ENCODE results near the gene COL4A6. TPM values are rescaled to one million over a fixed set of nuclear protein-coding genes. Genes with fewer than 3 reads are reported as not detected.
A peak's percentile ranks its signal among the peaks of the same experiment; 100 is the strongest.

The COL4A6 gene
- total and polyA plus RNA-seq, 2 of the 4 experiments (the other 2 are of a cell fraction) = 0.36 to 0.74 TPM

DNA sequence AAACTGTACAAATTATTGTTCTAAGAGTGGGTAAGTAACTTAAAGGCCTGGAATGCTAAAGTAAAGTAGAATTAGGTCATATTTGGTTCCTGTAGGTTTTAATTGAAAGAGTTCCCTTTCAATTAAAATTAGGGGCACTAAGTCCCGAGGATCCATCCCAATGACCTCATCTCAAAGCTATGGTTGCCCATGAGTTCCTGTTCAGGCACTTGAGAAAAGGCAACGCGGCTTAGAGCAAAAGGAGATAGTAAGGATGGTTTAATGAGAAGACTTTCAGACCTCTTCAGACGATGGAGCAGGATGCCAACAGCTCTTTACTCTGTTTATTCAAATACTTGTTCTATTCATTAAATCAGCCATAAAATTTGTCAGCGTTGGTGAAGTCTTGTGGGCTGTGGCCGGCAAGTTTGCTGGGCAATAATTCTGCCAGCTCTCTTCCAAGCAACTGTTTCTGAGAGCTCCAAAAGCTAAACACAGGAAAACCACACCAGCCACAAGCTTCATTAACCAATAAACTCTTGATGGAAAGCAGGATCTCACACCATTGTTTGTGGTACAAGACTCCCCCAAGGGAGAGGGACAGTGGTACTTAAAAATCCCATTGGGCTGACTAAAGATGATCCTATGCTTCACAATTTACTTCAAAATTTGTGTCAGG lies 167.4 kb downstream of the COL4A6 start:
- peak; percentile 69 for ATAC-seq (ENCODE audit: low read depth)
- H3K27me3 ChIP-seq (ENCODE audit: control insufficient read depth, insufficient read depth, low read length) = peaks cover 2% of the 10 kb centered on the region
- intact Hi-C loops (cut with micrococcal nuclease) (no loop called here), dilution Hi-C loops (cut with HindIII; ENCODE audit: low sequenced_read_pairs, unreplicated experiment) (no loop called here), in situ Hi-C loops (cut with MboI; ENCODE audit: low sequenced_read_pairs) (no loop called here)
- H2BK5ac ChIP-seq (ENCODE audit: low read depth, low read length, poor library complexity, severe bottlenecking) = peak overlapping the region; percentile 43
- H3K18ac ChIP-seq (ENCODE audit: low read depth, low read length) = peak overlapping the region; percentile 96
- peak overlapping the region; percentile 49; the same call in 1 of the 2 replicates for H3K4ac ChIP-seq (ENCODE audit: low read depth, low read length)
- no peaks in the 10 kb centered on the region for H4K20me1 ChIP-seq (ENCODE audit: insufficient read depth, low read length)
- no peak overlapping the region for H3K9ac ChIP-seq (ENCODE audit: low read depth, low read length)
- H4K5ac ChIP-seq (ENCODE audit: low read depth, low read length) = peak overlapping the region; percentile 70; the same call in 1 of the 2 replicates
- no CpG with 5 or more reads among the region's 6 CpGs for WGBS, 2 experiments (ENCODE audit: extremely low coverage in 2 of 2, insufficient read length in 1 of 2)
- peak; percentile 12 for DNase-seq
- H3K56ac ChIP-seq (ENCODE audit: extremely low read depth, insufficient read depth, low read length) = no peak overlapping the region
- H2BK20ac ChIP-seq (ENCODE audit: low read depth, low read length) = no peak overlapping the region
- peak overlapping the region; percentile 12; the same call in 1 of the 2 replicates for H3K14ac ChIP-seq (replicated peaks; ENCODE audit: low read depth, low read length)
- H3K79me1 ChIP-seq (ENCODE audit: low read depth in 1 of 2, low read length in 2 of 2) = no peaks in the 10 kb centered on the region
- H2AK5ac ChIP-seq (ENCODE audit: low read depth, low read length) = no peak overlapping the region
- peak overlapping the region; percentile 19; the same call in 1 of the 3 replicates for H2BK15ac ChIP-seq (ENCODE audit: low read depth, low read length)
- H3K27ac ChIP-seq (ENCODE audit: insufficient read depth, low read length) = peak overlapping the region; percentile 96; the same call in 1 of the 2 replicates
- no peak overlapping the region for H3K23ac ChIP-seq (ENCODE audit: low read depth, low read length)
- H3K4me3 ChIP-seq (ENCODE audit: insufficient read depth, low read depth, low read length) = no peak overlapping the region
- H2BK120ac ChIP-seq (ENCODE audit: low read depth, low read length) = peak overlapping the region; percentile 75
- peaks cover 6% of the 10 kb centered on the region for H3K4me1 ChIP-seq (ENCODE audit: control insufficient read depth, insufficient read depth, low read length)
- H4K8ac ChIP-seq (ENCODE audit: low read depth in 2 of 2, low read length in 2 of 2) = peak overlapping the region in 1 of 2 experiments; percentile 18; a peak in 2 of 4 replicates
- ChIA-PET CTCF (interaction anchor here (1.1 kb wide), 1 partner anchor 31 kb away, joined by 3 read pairs; no protein-coding TSS in a partner anchor), POLR2A (ENCODE audit: unreplicated experiment) (interaction anchor here (1.0 kb wide), 1 partner anchor 15 kb away, joined by 3 read pairs; no protein-coding TSS in a partner anchor)
- TF ChIP-seq, protein P1, sequence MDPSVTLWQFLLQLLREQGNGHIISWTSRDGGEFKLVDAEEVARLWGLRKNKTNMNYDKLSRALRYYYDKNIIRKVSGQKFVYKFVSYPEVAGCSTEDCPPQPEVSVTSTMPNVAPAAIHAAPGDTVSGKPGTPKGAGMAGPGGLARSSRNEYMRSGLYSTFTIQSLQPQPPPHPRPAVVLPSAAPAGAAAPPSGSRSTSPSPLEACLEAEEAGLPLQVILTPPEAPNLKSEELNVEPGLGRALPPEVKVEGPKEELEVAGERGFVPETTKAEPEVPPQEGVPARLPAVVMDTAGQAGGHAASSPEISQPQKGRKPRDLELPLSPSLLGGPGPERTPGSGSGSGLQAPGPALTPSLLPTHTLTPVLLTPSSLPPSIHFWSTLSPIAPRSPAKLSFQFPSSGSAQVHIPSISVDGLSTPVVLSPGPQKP (IDR thresholded peaks at IDR 0.05; ENCODE audit: borderline replicate concordance, low read depth, low read length) = no peak
- TF ChIP-seq CHD1 (IDR thresholded peaks at IDR 0.05; ENCODE audit: low read depth, low read length) (no peak), CEBPB (IDR thresholded peaks at IDR 0.05; ENCODE audit: low read depth, low read length) (no peak), MAZ (IDR thresholded peaks at IDR 0.05; ENCODE audit: borderline replicate concordance, low read depth, low read length) (no peak), RCOR1 (IDR thresholded peaks at IDR 0.05; ENCODE audit: insufficient replicate concordance, low read length) (no peak), MAFK (IDR thresholded peaks at IDR 0.05; ENCODE audit: low read depth, low read length) (no peak), RAD21 (IDR thresholded peaks at IDR 0.05; ENCODE audit: low read length) (no peak), NFE2L2 (IDR thresholded peaks at IDR 0.05; ENCODE audit: low read depth, low read length) (no peak), POLR2A (IDR thresholded peaks at IDR 0.05; ENCODE audit: low read depth, low read length) (no peak), SMC3 (IDR thresholded peaks at IDR 0.05; ENCODE audit: low read depth, low read length) (no peak), MXI1 (IDR thresholded peaks at IDR 0.05; ENCODE audit: borderline replicate concordance, low read depth, low read length) (no peak)
- TF ChIP-seq, protein P2, sequence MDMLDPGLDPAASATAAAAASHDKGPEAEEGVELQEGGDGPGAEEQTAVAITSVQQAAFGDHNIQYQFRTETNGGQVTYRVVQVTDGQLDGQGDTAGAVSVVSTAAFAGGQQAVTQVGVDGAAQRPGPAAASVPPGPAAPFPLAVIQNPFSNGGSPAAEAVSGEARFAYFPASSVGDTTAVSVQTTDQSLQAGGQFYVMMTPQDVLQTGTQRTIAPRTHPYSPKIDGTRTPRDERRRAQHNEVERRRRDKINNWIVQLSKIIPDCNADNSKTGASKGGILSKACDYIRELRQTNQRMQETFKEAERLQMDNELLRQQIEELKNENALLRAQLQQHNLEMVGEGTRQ (IDR thresholded peaks at IDR 0.05; ENCODE audit: low read depth, low read length) = no peak
- no peaks in the 10 kb centered on the region for H3K9me3 ChIP-seq (ENCODE audit: control insufficient read depth, insufficient read depth, low read length)
- H2AK9ac ChIP-seq (replicated peaks; ENCODE audit: low read depth, low read length, poor library complexity) = no peak overlapping the region
- H3K36me3 ChIP-seq (ENCODE audit: control insufficient read depth, insufficient read depth, low read length) = no peaks in the 10 kb centered on the region
- BruUV-seq (replicated peaks) = no TSS peak
- H3K9me1 ChIP-seq (ENCODE audit: insufficient read depth, low read length) = no peaks in the 10 kb centered on the region; the same call in 1 of the 2 replicates
- no peak overlapping the region for H2AFZ ChIP-seq (replicated peaks; ENCODE audit: low read length, poor library complexity)
- H3K4me2 ChIP-seq (ENCODE audit: low read depth, low read length) = no peak overlapping the region
- H4K91ac ChIP-seq (ENCODE audit: insufficient read depth, low read depth, low read length) = no peak overlapping the region
